Mucosa of rectum (tissue), 2 donors: ENCODE data around the gene SUPT6H.

Experiments used
- H3K27ac ChIP-seq, 2 donors: one replicate each; pipeline ENCODE4 v1.7.0; 2013; ENCODE audit warnings: inconsistent platforms in 2 of 2, low read depth in 2 of 2, low read length in 2 of 2
- H3K27me3 ChIP-seq, 2 donors: one replicate each; pipeline ENCODE4 v1.7.0; 2013; ENCODE audit warnings: low read length in 2 of 2; ENCODE audit not compliant: control insufficient read depth in 2 of 2, insufficient read depth in 2 of 2
- H3K36me3 ChIP-seq, 2 donors: one replicate each; pipeline ENCODE4 v1.7.0; 2013; ENCODE audit warnings: low read length in 2 of 2; ENCODE audit not compliant: control insufficient read depth in 2 of 2, insufficient read depth in 2 of 2
- H3K4me1 ChIP-seq, 2 donors: one replicate each; pipeline ENCODE4 v1.7.0; 2013; ENCODE audit warnings: low read length in 2 of 2, mild to moderate bottlenecking in 1 of 2; ENCODE audit not compliant: control insufficient read depth in 2 of 2, insufficient read depth in 2 of 2
- H3K4me3 ChIP-seq, 2 donors: one replicate each; pipeline ENCODE4 v1.7.0; 2013; ENCODE audit warnings: low read length in 2 of 2
- H3K9ac ChIP-seq, 2 donors: one replicate each; pipeline ENCODE4 v1.7.0; 2013; ENCODE audit warnings: low read length in 2 of 2, low read depth in 1 of 2, mild to moderate bottlenecking in 1 of 2
- H3K9me3 ChIP-seq, 2 donors: one replicate each; pipeline ENCODE4 v1.7.0; 2013; ENCODE audit warnings: low read length in 2 of 2; ENCODE audit not compliant: control insufficient read depth in 2 of 2
- donor health status: healthy.
- donor health status: Normal muscosa, but diverticular disease.

The SUPT6H gene

GRCh38 chr17:28743243-28744103, 81.5 kb downstream of the SUPT6H start, which contains the start of gene TRAF4:
Gene TRAF4 (plus strand): TSS chr17:28744011. CDS start chr17:28744113, 102 bp downstream.
- Histone ChIP-seq H3K27me3 (no peaks in the 10 kb centered on the region), H3K9me3 (no peaks in the 10 kb centered on the region), H3K4me1 (peaks cover 62% of the 10 kb centered on the region in 2 donors), H3K36me3 (peaks cover 11 to 14% of the 10 kb centered on the region in 2 donors), H3K4me3 (peak within 1 kb of the TSS; percentile 76 to 83), H3K9ac (peak within 1 kb of the TSS; percentile 83 to 94), H3K27ac (peak within 1 kb of the TSS; percentile 97 to 98)

- Histone ChIP-seq H3K9ac (peak overlapping the region; percentile 83 to 94), H3K4me3 (peak overlapping the region; percentile 76 to 83), H3K4me1 (peaks cover 60 to 68% of the 10 kb centered on the region in 2 donors), H3K27ac (peak overlapping the region; percentile 97 to 98), H3K9me3 (no peaks in the 10 kb centered on the region), H3K36me3 (peaks cover 20 to 22% of the 10 kb centered on the region in 2 donors), H3K27me3 (no peaks in the 10 kb centered on the region)
These were observed 82.3 kb downstream of the SUPT6H start for GRCh38 chr17:28744104-28744971.

GRCh38 chr17:28744972-28745785, 83.2 kb downstream of the SUPT6H start:
- Histone ChIP-seq H3K4me3 (peak overlapping the region; percentile 76 to 83), H3K27me3 (no peaks in the 10 kb centered on the region), H3K9ac (peak overlapping the region; percentile 83 to 94), H3K4me1 (peaks cover 61 to 69% of the 10 kb centered on the region in 2 donors), H3K36me3 (peaks cover 21 to 26% of the 10 kb centered on the region in 2 donors), H3K27ac (peak overlapping the region; percentile 97 to 98), H3K9me3 (no peaks in the 10 kb centered on the region)

GRCh38 chr17:28745786-28746411, 83.9 kb downstream of the SUPT6H start:
- H3K27ac ChIP-seq = peak overlapping the region; percentile 97 to 98
- H3K9ac ChIP-seq = peak overlapping the region; percentile 83 to 94
- peaks cover 57 to 70% of the 10 kb centered on the region in 2 donors for H3K4me1 ChIP-seq
- no peaks in the 10 kb centered on the region for H3K27me3 ChIP-seq
- H3K36me3 ChIP-seq = peaks cover 25 to 33% of the 10 kb centered on the region in 2 donors
- no peaks in the 10 kb centered on the region for H3K9me3 ChIP-seq
- H3K4me3 ChIP-seq = peak overlapping the region; percentile 76 to 83

- Histone ChIP-seq H3K27me3 (no peaks in the 10 kb centered on the region), H3K9me3 (no peaks in the 10 kb centered on the region), H3K9ac (peak overlapping the region; percentile 70 to 83), H3K4me3 (peak overlapping the region; percentile 76 to 83), H3K27ac (peak overlapping the region; percentile 97 to 98), H3K36me3 (peaks cover 27 to 34% of the 10 kb centered on the region in 2 donors), H3K4me1 (peaks cover 51 to 65% of the 10 kb centered on the region in 2 donors)
These were observed 84.6 kb downstream of the SUPT6H start for GRCh38 chr17:28746611-28747050.

- Histone ChIP-seq H3K36me3 (peaks cover 27 to 35% of the 10 kb centered on the region in 2 donors), H3K9ac (peak overlapping the region; percentile 34 to 83), H3K27me3 (no peaks in the 10 kb centered on the region), H3K4me1 (peaks cover 47 to 59% of the 10 kb centered on the region in 2 donors), H3K9me3 (no peaks in the 10 kb centered on the region), H3K4me3 (peak overlapping the region; percentile 76 to 83), H3K27ac (peak overlapping the region; percentile 97 to 98)
These were observed 85.2 kb downstream of the SUPT6H start for GRCh38 chr17:28747051-28747691.

GRCh38 chr17:28747801-28748750, 86.1 kb downstream of the SUPT6H start:
- no peaks in the 10 kb centered on the region for H3K27me3 ChIP-seq
- no peaks in the 10 kb centered on the region for H3K9me3 ChIP-seq
- H3K9ac ChIP-seq = peak overlapping the region; percentile 24 to 83
- peak overlapping the region; percentile 76 to 83 for H3K4me3 ChIP-seq
- peaks cover 39 to 52% of the 10 kb centered on the region in 2 donors for H3K4me1 ChIP-seq
- peak overlapping the region; percentile 97 to 98 for H3K27ac ChIP-seq
- peaks cover 27 to 40% of the 10 kb centered on the region in 2 donors for H3K36me3 ChIP-seq

- peak overlapping the region in 1 of 2 donors; percentile 56 for H3K27ac ChIP-seq
- H3K27me3 ChIP-seq = no peaks in the 10 kb centered on the region
- H3K9me3 ChIP-seq = no peaks in the 10 kb centered on the region
- no peak overlapping the region for H3K4me3 ChIP-seq
- H3K36me3 ChIP-seq = peaks cover 27 to 40% of the 10 kb centered on the region in 2 donors
- peak overlapping the region in 1 of 2 donors; percentile 26 for H3K9ac ChIP-seq
- peaks cover 34 to 48% of the 10 kb centered on the region in 2 donors for H3K4me1 ChIP-seq
These were observed 87.0 kb downstream of the SUPT6H start for GRCh38 chr17:28748852-28749515.
